T-helper 2 cell treated with Interferon-gamma antibody and Interleukin-4, amounts not matched to agents 5 μg/mL and 100 μg/mL, for 36 hours (primary cell): ENCODE measurements around the gene JAM3.
"Not testable (repeated sequence)": the region's sequence is repeated elsewhere in the genome, so short reads cannot be mapped to it uniquely, and the experiment has no call there.

Experiments used
- DNase-seq: peaks from one replicate; pipeline ENCODE4 v3.0.0; 2021; ENCODE audit warnings: low spot score
- H3K27ac Mint-ChIP-seq: one replicate; pipeline ENCODE4 v1.8.0; 2021; ENCODE audit warnings: mild to moderate bottlenecking, mixed read lengths
- H3K27me3 Mint-ChIP-seq: one replicate; pipeline ENCODE4 v1.8.0; 2021; ENCODE audit warnings: low read depth, mixed read lengths
- H3K36me3 Mint-ChIP-seq: one replicate; pipeline ENCODE4 v1.8.0; 2021; ENCODE audit warnings: low read depth, mixed read lengths
- H3K4me1 Mint-ChIP-seq: one replicate; pipeline ENCODE4 v1.8.0; 2021; ENCODE audit warnings: low read depth, mixed read lengths
- H3K4me3 Mint-ChIP-seq: one replicate; pipeline ENCODE4 v1.8.0; 2022; ENCODE audit warnings: mild to moderate bottlenecking, moderate library complexity, mixed read lengths
- H3K9me3 Mint-ChIP-seq: one replicate; pipeline ENCODE4 v1.8.0; 2021; ENCODE audit warnings: mixed read lengths

The JAM3 gene

DNA sequence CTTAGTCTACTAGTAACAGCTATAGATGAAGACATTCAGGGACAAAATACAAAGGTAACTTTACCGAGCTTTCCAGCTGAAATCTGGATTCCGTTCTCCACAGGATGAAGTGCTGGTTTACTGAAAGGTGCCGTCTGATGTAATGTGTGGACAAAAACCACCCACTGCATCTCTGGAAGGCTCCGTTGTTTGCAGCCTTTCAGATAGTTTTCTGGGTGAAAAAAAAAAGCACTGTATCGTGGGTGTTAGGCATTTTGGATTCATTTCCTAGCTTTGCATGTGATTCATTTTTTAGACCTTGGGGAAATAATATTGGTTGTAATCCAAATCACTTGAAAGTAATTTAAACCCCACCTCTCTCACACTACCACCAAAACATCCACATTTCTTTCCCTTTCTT is 10.4 kb downstream of the JAM3 start:
- Mint-ChIP-seq H3K4me3 (no peak overlapping the region), H3K27me3 (peaks cover 5% of the 10 kb centered on the region), H3K9me3 (peaks cover 12% of the 10 kb centered on the region), H3K4me1 (no peaks in the 10 kb centered on the region), H3K36me3 (no peaks in the 10 kb centered on the region), H3K27ac (no peak overlapping the region)
- no peak for DNase-seq

GRCh38 chr11:134081258-134081657 is 12.4 kb downstream of the JAM3 start:
- not testable (repeated sequence) for H3K27ac Mint-ChIP-seq, H3K36me3 Mint-ChIP-seq, H3K4me3 Mint-ChIP-seq, H3K27me3 Mint-ChIP-seq, DNase-seq, H3K4me1 Mint-ChIP-seq
- peaks cover 12% of the 10 kb centered on the region for H3K9me3 Mint-ChIP-seq

- Mint-ChIP-seq H3K4me3 (no peak overlapping the region), H3K9me3 (peaks cover 12% of the 10 kb centered on the region), H3K27ac (no peak overlapping the region), H3K36me3 (no peaks in the 10 kb centered on the region), H3K4me1 (no peaks in the 10 kb centered on the region), H3K27me3 (peaks cover 5% of the 10 kb centered on the region)
- no peak for DNase-seq
Observed at GRCh38 chr11:134082990-134083389, 14.1 kb downstream of the JAM3 start.

DNA sequence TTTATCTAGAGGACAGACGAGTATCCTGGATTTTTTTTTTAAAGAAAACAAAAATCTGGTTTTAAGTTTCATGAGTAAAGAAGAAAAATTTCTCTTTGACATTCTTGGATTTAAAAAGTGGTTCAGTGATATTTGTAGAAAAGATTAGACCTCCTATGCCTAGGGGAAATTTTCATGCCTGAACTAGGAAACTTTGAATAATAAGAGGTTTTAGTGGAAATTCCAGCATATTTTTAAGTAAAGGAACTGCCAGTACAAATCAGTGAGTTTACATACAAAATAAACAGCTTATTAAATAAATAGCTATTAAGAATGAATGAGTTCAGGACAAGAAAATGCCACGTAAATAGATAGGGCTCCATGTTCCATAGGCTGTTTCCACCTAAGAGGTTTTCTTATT is 17.5 kb downstream of the JAM3 start:
- Mint-ChIP-seq H3K9me3 (peaks cover 2% of the 10 kb centered on the region), H3K4me3 (no peak overlapping the region), H3K27ac (no peak overlapping the region)

DNA sequence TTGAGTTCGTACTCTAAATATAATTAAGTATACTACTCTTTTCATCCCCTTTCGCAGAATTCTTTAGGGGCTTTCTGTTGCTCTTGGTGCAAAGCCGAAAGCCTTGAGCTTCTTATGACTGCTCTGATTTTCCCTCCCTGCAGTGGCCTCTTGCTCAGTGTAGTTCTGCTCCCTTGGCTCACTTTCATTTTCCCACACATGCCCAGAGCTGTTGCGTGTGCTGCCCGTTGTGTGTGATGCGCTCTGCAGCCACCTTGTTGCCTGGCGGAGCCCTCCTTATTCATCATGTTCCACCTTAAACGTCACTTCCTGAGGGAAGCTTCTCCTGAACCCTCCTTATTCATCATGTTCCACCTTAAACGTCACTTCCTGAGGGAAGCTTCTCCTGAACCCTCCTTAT is 23.1 kb downstream of the JAM3 start:
- not testable (repeated sequence) for DNase-seq, H3K9me3 Mint-ChIP-seq, H3K36me3 Mint-ChIP-seq, H3K27ac Mint-ChIP-seq, H3K4me1 Mint-ChIP-seq, H3K4me3 Mint-ChIP-seq, H3K27me3 Mint-ChIP-seq

More for the DNA sequence above, 17.5 kb downstream of the JAM3 start:
- Mint-ChIP-seq H3K27me3 (peaks cover 5% of the 10 kb centered on the region), H3K4me1 (no peaks in the 10 kb centered on the region), H3K36me3 (no peaks in the 10 kb centered on the region)
- no peak for DNase-seq

DNA sequence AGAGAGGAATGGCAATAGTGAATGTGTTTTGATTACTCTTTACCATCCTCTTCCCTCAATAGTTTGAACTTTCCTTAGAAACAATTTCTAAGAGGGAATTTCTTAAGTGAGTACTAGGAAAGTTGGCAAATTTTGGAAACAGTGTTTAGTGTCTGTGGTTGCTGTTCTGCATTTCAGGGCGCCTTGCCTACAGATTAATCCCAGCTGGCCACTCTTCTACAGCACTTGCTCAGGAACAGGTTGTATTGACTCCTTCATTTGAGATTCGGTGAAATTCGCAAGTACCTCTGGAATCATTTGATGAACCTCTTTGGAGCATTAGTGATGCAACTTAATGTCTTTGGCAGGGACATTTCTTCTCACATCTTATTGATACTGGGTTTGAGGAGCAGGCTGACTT is 28.3 kb downstream of the JAM3 start:
- DNase-seq, result no peak
- no peaks in the 10 kb centered on the region for H3K4me1 Mint-ChIP-seq
- H3K27me3 Mint-ChIP-seq, result peaks cover 3% of the 10 kb centered on the region
- no peak overlapping the region for H3K4me3 Mint-ChIP-seq
- H3K27ac Mint-ChIP-seq, result no peak overlapping the region
- no peaks in the 10 kb centered on the region for H3K36me3 Mint-ChIP-seq
- no peaks in the 10 kb centered on the region for H3K9me3 Mint-ChIP-seq

- DNase-seq, result no peak
- H3K27ac Mint-ChIP-seq, result no peak overlapping the region
- H3K4me3 Mint-ChIP-seq, result no peak overlapping the region
- H3K27me3 Mint-ChIP-seq, result peaks cover 3% of the 10 kb centered on the region
- no peaks in the 10 kb centered on the region for H3K9me3 Mint-ChIP-seq
- no peaks in the 10 kb centered on the region for H3K4me1 Mint-ChIP-seq
- H3K36me3 Mint-ChIP-seq, result no peaks in the 10 kb centered on the region
Observed at GRCh38 chr11:134098566-134099184, 29.8 kb downstream of the JAM3 start.

DNA sequence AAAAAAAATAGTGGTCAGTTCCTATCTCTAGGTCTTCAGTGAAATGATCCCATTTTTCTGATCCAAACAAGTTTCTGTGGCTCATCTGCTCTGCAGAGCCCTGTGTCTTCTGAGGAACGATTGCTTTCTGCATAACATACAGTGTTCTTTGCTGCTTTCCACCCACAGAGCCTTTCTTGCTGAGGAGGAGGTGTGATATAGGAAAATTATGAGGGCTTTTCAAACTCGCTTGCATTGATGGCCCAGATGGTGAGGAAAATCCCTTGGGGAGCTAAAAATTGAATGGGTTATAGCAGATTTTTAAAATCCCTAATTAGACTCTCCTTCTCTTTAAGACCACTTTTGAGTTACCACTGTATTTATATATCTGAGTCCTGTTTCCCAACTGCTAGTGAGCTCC is 31.3 kb downstream of the JAM3 start:
- no peak for DNase-seq
- H3K36me3 Mint-ChIP-seq, result no peaks in the 10 kb centered on the region
- peaks cover 6% of the 10 kb centered on the region for H3K27me3 Mint-ChIP-seq
- no peaks in the 10 kb centered on the region for H3K4me1 Mint-ChIP-seq
- no peaks in the 10 kb centered on the region for H3K9me3 Mint-ChIP-seq
- H3K4me3 Mint-ChIP-seq, result no peak overlapping the region
- H3K27ac Mint-ChIP-seq, result no peak overlapping the region

DNA sequence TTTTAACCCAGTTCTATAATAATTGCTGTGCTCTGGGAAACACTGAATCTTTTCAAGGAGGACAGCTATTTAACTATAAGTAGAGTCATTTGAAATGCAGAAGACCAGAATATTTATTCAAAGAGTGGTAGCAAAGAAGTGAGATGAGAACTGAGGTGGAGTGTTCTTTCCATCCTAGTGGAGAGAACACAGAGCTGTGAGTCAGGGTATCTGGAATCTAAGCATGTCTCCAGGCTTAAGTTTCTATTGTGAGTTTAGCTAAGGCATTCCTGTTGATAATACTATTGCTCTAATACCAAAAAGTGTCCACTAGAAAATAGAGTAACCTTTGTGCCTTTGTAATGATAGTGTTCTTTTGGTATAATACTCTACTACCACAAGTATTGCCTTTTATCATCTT is 32.4 kb downstream of the JAM3 start:
- Mint-ChIP-seq H3K36me3 (no peaks in the 10 kb centered on the region), H3K27me3 (peaks cover 7% of the 10 kb centered on the region), H3K9me3 (no peaks in the 10 kb centered on the region), H3K27ac (no peak overlapping the region), H3K4me1 (no peaks in the 10 kb centered on the region), H3K4me3 (no peak overlapping the region)
- DNase-seq, result no peak

- no peaks in the 10 kb centered on the region for H3K36me3 Mint-ChIP-seq
- no peaks in the 10 kb centered on the region for H3K4me1 Mint-ChIP-seq
- H3K9me3 Mint-ChIP-seq, result peaks cover 10% of the 10 kb centered on the region
Observed at GRCh38 chr11:134110252-134110815, 41.5 kb downstream of the JAM3 start.

DNA sequence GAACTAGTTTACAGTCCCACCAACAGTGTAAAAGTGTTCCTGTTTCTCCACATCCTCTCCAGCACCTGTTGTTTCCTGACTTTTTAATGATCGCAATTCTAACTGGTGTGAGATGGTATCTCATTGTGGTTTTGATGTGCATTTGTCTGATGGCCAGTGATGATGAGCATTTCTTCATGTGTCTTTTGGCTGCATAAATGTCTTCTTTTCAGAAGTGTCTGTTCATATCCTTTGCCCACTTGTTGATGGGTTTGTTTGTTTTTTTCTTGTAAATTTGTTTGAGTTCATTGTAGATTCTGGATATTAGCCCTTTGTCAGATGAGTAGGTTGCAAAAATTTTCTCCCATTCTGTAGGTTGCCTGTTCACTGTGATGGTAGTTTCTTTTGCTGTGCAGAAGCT is 44.9 kb downstream of the JAM3 start:
- not testable (repeated sequence) for H3K27ac Mint-ChIP-seq, H3K4me1 Mint-ChIP-seq, H3K27me3 Mint-ChIP-seq, DNase-seq, H3K4me3 Mint-ChIP-seq, H3K9me3 Mint-ChIP-seq, H3K36me3 Mint-ChIP-seq

More at GRCh38 chr11:134110252-134110815, 41.5 kb downstream of the JAM3 start:
- no peak for DNase-seq
- no peak overlapping the region for H3K4me3 Mint-ChIP-seq
- no peak overlapping the region for H3K27ac Mint-ChIP-seq
- peaks cover 6% of the 10 kb centered on the region for H3K27me3 Mint-ChIP-seq

GRCh38 chr11:134116210-134116609 is 47.3 kb downstream of the JAM3 start:
- Mint-ChIP-seq H3K4me3 (no peak overlapping the region), H3K36me3 (no peaks in the 10 kb centered on the region), H3K27me3 (peaks cover 7% of the 10 kb centered on the region), H3K27ac (no peak overlapping the region), H3K9me3 (no peaks in the 10 kb centered on the region), H3K4me1 (peaks cover 5% of the 10 kb centered on the region)
- no peak for DNase-seq

DNA sequence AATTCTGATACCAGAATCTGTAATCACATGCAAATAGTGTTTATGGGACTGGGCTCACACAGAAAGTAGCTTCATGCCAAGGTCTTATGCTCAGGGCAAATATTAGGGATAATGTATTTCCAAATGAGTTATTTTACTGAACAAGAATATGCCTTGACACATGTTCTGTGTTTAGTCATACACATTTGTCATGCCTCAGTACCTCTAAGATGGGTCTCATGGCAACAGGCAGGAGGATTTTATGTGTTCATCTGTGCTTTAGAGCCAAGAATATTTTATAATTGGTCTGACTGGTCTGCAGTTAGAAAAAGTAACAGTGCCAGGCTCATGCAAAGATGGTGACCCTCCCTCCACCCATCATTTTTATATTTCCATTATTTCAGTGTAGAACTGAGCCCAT is 49.1 kb downstream of the JAM3 start:
- no peak for DNase-seq
- no peak overlapping the region for H3K27ac Mint-ChIP-seq
- H3K36me3 Mint-ChIP-seq, result no peaks in the 10 kb centered on the region
- no peak overlapping the region for H3K4me3 Mint-ChIP-seq
- H3K9me3 Mint-ChIP-seq, result no peaks in the 10 kb centered on the region
- peaks cover 5% of the 10 kb centered on the region for H3K4me1 Mint-ChIP-seq
- peaks cover 15% of the 10 kb centered on the region for H3K27me3 Mint-ChIP-seq

GRCh38 chr11:134119094-134119493 is 50.2 kb downstream of the JAM3 start:
- Mint-ChIP-seq H3K9me3 (no peaks in the 10 kb centered on the region), H3K27me3 (peaks cover 24% of the 10 kb centered on the region), H3K4me3 (no peak overlapping the region), H3K36me3 (no peaks in the 10 kb centered on the region), H3K4me1 (peaks cover 5% of the 10 kb centered on the region), H3K27ac (no peak overlapping the region)
- DNase-seq, result no peak
